Activated gamma-delta T cell treated with anti-CD3 and anti-CD28 coated beads, Interleukin-2, amount 50 U/mL, for 16 hours (primary cell): ENCODE measurements around the gene PTCH1.

Experiments
- DNase-seq: peaks from one replicate; pipeline ENCODE4 v3.0.0-alpha.2; 2020; ENCODE audit warnings: low read depth

The PTCH1 gene

GRCh38 chr9:95497772-95498171 is 19.0 kb downstream of the PTCH1 start:
- no peak for DNase-seq

- no peak for DNase-seq
Measured at GRCh38 chr9:95496687-95497086, 20.1 kb downstream of the PTCH1 start.

- no peak for DNase-seq
Measured at GRCh38 chr9:95495961-95496360, 20.8 kb downstream of the PTCH1 start.

DNA sequence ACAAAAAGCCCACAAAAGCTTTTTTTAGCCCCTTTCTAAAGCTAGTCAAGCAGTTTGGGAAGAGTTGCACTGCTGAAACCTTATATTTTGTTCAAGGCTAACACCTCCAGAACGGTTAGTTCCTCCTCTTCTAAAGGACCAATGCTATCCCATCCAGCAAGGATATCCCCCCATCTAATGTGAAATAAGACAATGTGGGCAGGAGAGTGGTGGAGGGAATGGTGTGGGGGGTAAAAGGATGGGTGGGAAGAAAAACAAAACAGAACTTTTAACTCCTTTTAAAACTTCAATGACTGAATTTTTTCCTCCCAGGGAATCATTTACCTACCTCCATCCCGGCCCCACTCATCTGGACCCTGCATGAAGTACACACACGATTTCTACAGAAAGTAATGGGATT is 21.2 kb downstream of the PTCH1 start:
- DNase-seq = no peak

DNA sequence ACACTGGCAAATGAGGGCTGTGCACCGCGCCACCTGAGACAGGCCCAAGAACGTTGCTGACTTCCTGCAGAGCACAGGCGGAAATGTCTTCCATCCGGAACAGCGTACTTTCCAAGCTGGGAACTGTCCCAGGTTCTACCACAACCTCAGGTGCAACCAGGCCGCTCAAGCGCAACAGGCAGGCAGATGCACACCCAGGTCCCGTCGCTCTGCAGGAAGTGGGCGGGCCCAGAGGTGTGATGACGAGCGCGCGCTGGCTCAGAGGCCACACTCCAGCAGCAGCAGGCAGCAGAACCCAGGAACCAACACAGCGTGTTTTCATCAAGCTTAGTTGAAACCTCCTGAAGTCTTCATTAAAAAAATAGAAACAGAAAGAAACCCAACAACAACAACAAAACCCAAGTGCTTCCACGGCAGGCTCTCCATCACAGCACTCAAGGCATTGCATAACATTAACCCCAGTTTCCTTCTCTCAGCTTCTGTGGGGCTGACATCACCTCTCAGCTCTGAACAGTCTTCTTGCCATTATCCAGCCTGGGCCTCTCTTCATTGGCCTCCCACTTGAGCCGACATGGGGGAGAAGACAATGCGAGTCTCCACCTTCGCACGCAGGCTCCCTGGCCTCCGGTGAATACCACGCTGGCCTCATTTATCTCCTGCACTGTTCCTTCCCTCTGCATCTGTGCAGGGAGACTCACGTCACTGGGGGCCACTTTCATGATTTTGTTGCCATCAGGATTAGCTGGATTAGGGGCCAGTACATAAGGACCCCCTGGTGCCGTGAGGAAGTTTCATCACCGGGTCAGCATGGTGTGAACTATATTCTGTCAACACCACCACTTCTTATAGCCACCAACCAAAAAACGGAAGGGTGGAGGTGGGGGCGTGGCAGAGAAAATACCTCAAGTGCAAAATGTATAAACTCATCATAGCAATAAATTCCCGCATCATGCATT is 22.1 kb downstream of the PTCH1 start:
- peak; percentile 63 for DNase-seq

- DNase-seq = no peak
Measured at GRCh38 chr9:95494022-95494415, 22.8 kb downstream of the PTCH1 start.

GRCh38 chr9:95493402-95493801 is 23.4 kb downstream of the PTCH1 start:
- DNase-seq = no peak

GRCh38 chr9:95491543-95492320 is 25.0 kb downstream of the PTCH1 start:
- no peak for DNase-seq

GRCh38 chr9:95488954-95489353 is 27.8 kb downstream of the PTCH1 start:
- no peak for DNase-seq

GRCh38 chr9:95486318-95486717 is 30.5 kb downstream of the PTCH1 start:
- DNase-seq = no peak

DNA sequence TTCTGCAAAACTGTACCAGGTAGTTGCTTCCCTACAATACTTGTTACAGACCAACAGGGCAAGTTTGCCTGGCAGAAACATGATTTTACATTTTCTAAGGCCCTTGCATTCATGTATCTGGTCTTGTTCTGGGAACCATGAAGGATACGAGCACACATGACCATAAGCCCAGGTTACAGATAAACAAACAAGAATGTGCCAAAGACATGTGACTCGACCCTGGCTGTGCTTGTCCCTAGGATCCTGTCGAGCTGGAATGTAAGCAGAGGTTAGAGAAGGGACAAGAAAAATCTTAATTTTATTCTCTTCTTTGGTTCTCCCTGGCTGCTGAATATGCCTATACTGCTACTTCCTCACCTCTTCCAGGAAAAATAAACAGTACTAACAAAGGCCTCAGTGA is 32.5 kb downstream of the PTCH1 start:
- no peak for DNase-seq

DNA sequence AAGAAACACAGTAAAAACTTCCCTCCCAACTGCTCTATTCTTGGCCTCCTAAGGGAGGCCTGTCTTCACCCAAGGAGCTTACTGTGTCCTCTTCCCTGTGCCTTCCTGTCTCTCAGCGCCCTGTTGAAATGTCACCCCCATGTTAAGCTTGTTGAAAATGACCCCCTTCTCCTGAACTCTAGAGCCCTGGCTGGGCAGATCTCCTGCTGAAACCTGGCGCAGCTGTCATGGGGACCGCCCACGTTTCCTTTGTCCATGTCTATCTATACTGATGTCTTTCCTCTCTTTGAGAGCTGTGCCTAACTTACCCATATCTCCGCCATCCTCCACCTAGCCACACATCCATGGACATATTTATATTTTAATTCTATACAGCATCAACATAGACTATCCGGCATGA is 33.3 kb downstream of the PTCH1 start:
- no peak for DNase-seq

- no peak for DNase-seq
Measured at GRCh38 chr9:95482621-95483020, 34.1 kb downstream of the PTCH1 start.

DNA sequence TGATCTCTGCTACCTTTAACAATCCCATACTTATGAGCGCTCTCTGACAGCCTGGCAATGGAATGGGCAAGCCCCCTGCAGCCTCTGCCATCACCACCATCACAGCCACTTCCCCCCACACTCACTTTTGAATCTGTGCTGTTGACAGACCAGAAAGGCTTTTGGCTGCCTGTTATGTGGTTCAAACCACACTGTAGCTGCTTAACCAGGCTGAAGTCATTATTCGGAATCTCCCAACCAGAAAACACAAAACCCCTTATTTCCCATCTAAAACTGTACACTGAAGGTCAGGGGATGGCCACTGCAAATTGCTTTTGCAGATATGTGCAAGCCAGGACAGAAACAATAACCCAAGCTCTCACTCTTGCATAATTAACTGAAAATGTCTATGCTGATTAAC is 35.8 kb downstream of the PTCH1 start:
- no peak for DNase-seq

DNA sequence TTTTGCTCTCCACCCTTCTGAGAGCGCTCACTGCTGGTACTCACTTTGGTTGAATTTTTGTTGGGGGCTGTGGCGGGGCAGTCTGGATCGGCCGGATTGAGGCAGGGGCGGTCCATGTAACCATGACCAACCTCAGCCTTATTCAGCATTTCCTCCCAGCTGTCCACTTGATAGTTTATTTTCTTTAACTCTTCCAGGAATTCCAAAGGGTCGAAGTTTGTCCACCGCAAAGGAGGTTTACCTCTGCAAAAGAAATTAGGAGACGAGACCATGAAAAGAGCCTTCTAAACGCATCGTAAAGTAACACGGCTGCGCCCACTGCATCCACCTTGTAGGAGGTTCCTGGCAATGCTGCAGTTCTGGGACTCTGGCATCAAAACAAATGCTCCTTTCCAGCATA is 36.4 kb downstream of the PTCH1 start:
- DNase-seq = no peak

- DNase-seq = no peak
Measured at GRCh38 chr9:95479330-95479729, 37.4 kb downstream of the PTCH1 start.

GRCh38 chr9:95478335-95478734 is 38.4 kb downstream of the PTCH1 start:
- DNase-seq = no peak

DNA sequence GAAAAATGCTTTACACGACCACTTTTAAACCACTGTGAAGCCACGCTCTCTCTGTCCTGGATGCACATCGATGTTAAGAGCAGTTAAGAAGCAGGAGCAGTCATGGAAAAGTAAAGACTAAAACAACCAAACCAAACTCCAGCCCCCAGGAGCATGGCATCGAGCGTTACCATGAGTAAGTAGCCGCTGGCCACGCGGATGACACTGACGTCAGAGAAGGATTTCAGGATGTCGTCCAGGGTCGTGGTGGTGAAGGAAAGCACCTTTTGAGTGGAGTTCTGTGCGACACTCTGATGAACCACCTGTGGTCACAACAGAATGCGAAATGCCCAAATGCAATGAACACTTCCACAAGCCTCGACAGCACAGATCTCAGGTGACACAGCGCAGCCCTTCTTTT is 38.9 kb downstream of the PTCH1 start:
- DNase-seq = no peak

DNA sequence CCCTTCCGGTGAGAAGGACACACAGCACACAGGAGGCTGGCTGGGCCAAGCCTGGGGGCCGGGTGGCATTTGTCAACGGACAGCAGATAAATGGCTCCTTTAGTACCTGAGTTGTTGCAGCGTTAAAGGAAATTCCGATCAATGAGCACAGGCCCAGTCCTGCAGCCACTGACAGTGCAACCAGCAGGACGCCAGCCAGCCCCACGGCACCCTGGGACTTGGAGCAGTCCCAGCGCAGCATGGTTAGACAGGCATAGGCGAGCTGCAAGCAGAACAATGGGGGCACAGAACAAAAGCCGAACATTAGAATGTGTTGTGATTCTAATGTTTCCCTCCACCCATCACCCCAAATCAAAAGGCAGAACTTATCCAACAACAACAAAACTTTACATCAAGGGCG is 39.3 kb downstream of the PTCH1 start:
- no peak for DNase-seq

DNA sequence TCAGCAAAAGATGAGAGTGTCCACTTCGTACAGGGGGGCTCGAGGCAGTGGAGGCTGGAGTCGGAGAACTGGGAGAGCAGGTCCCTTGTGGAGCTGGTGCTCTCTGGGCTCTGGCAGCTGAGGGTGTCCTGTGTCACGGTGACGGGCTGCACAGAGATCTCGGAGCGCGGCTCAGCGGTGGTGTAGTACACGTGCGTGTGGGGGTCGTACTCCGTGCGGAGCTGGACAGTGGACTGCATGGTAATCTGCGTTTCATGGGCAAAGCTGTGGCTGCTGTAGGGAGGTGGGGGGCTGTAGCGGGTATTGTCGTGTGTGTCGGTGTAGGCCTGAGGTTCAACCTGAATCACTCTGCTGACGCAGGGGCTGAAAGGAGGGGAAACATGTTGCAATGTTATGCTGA is 48.0 kb downstream of the PTCH1 start:
- DNase-seq = no peak

DNA sequence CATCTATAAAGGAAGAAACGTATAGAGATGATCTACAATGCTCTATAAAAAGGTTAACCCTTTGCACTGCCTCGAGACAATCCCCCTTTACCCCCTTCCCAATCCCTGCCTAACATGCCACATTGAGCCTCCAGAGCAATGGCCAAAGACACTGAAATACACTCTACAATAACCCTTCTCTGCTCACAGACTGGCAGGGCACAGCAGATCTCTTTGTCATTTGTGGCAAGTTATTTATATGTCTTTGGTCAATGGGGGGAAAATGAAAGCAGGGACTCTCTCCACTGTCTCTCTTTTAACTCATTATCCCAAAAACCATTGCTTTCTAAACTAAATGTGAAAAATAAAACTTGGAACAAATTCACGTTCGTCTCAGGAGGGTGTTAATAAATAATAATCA is 51.7 kb downstream of the PTCH1 start:
- DNase-seq = no peak

GRCh38 chr9:95463148-95464060 is 53.4 kb downstream of the PTCH1 start:
- no peak for DNase-seq
